ENCODE data around the gene CCT3. TPM values are rescaled to one million over a fixed set of nuclear protein-coding genes. Genes with fewer than 3 reads are reported as not detected.
A peak's percentile ranks its signal among the peaks of the same experiment; 100 is the strongest.
"Not testable (repeated sequence)": the region's sequence is repeated elsewhere in the genome, so short reads cannot be mapped to it uniquely, and the experiment has no call there.

The CCT3 gene
- total RNA-seq, 2 donors from 2014 or later, result 125 to 294 TPM

GRCh38 chr1:156337052-156337887 is 822 bp downstream of the CCT3 start:
- H3K27me3 ChIP-seq, result no peaks in the 10 kb centered on the region
- H3K9ac ChIP-seq (ENCODE audit: low read depth in 2 of 2, low read length in 2 of 2), result peak overlapping the region; percentile 61 to 80
- intact Hi-C loops (cut with DNase I), result no loop called here
- no peak for TF ChIP-seq CTCF (IDR thresholded peaks at IDR 0.05)
- peak; percentile 21 for DNase-seq
- H3K4me1 ChIP-seq, result peaks cover 8% of the 10 kb centered on the region
- no peaks in the 10 kb centered on the region for H3K9me3 ChIP-seq
- H3K36me3 ChIP-seq, result peaks cover 6% of the 10 kb centered on the region
- H3K27ac ChIP-seq, result peak overlapping the region; percentile 72
- peak overlapping the region; percentile 74 for H3K4me3 ChIP-seq

- intact Hi-C loops (cut with DNase I), result no loop called here
- H3K36me3 ChIP-seq, result peaks cover 12% of the 10 kb centered on the region
- H3K4me1 ChIP-seq, result peaks cover 8% of the 10 kb centered on the region
- H3K27me3 ChIP-seq, result no peaks in the 10 kb centered on the region
- no peak overlapping the region for H3K9ac ChIP-seq (ENCODE audit: low read depth in 2 of 2, low read length in 2 of 2)
- TF ChIP-seq CTCF (IDR thresholded peaks at IDR 0.05), result no peak
- H3K9me3 ChIP-seq, result no peaks in the 10 kb centered on the region
- H3K4me3 ChIP-seq, result no peak overlapping the region
- DNase-seq, result no peak
- no peak overlapping the region for H3K27ac ChIP-seq
These were observed 1.9 kb downstream of the CCT3 start for GRCh38 chr1:156336242-156336641.

- peaks cover 19% of the 10 kb centered on the region for H3K36me3 ChIP-seq
- H3K4me1 ChIP-seq; H3K4me3 ChIP-seq; intact Hi-C loops (cut with DNase I); H3K27ac ChIP-seq; H3K9ac ChIP-seq (ENCODE audit: low read depth in 2 of 2, low read length in 2 of 2); H3K27me3 ChIP-seq; DNase-seq; H3K9me3 ChIP-seq: not testable (repeated sequence)
These were observed 14.9 kb downstream of the CCT3 start for GRCh38 chr1:156323179-156323578.

DNA sequence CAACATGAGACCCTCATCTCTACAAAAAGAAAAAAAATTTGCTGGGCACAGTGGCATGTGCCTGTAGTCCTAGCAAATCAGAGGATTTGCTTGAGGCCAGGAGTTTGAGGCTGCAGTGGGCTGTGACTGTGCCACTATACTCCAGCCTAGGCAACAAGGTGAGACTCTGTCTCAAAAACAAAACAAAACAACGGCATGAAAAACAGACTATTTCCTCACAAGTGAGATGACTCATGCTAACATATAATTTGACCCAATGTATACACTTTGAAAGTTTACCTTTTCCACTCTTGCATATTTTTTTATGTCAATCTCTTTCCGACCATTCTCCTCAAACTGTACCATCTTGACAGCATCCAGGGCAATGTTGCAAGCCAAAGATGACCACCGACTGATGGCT is 17.5 kb downstream of the CCT3 start:
- DNase-seq, result no peak
- peaks cover 23% of the 10 kb centered on the region for H3K36me3 ChIP-seq
- no peak for TF ChIP-seq CTCF (IDR thresholded peaks at IDR 0.05)
- H3K27ac ChIP-seq, result no peak overlapping the region
- no peak overlapping the region for H3K4me3 ChIP-seq
- H3K27me3 ChIP-seq, result no peaks in the 10 kb centered on the region
- H3K9ac ChIP-seq (ENCODE audit: low read depth in 2 of 2, low read length in 2 of 2), result no peak overlapping the region
- H3K4me1 ChIP-seq, result no peaks in the 10 kb centered on the region
- intact Hi-C loops (cut with DNase I), result no loop called here
- no peaks in the 10 kb centered on the region for H3K9me3 ChIP-seq

- Histone ChIP-seq H3K4me1 (no peaks in the 10 kb centered on the region), H3K9ac (ENCODE audit: low read depth in 2 of 2, low read length in 2 of 2) (no peak overlapping the region), H3K9me3 (no peaks in the 10 kb centered on the region), H3K27ac (no peak overlapping the region), H3K36me3 (peaks cover 23% of the 10 kb centered on the region), H3K27me3 (no peaks in the 10 kb centered on the region), H3K4me3 (no peak overlapping the region)
- intact Hi-C loops (cut with DNase I), result no loop called here
- DNase-seq, result no peak
- peak; percentile 39 for TF ChIP-seq CTCF (IDR thresholded peaks at IDR 0.05)
These were observed 18.4 kb downstream of the CCT3 start for GRCh38 chr1:156319664-156320063.

DNA sequence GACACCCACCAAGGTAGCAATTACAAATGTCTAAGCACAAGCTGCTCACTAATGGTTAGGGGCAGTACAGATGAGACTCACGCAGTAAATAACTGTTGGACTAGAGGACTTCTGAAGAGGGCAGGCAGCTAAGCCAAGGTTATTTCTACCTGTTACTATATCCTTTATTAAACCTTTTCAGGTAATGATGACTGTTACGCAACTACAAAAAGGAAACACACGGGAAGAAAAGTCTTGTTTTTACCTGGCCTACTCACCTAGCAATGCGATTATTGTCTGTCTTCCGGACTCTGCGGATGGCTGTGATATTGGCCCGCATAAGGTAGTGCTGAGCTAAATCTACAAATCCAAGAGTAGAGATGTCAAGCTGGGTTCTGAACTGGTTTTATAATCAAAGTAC is 21.2 kb downstream of the CCT3 start:
- Histone ChIP-seq H3K36me3 (peaks cover 23% of the 10 kb centered on the region), H3K9ac (ENCODE audit: low read depth in 2 of 2, low read length in 2 of 2) (no peak overlapping the region), H3K4me3 (no peak overlapping the region), H3K4me1 (no peaks in the 10 kb centered on the region), H3K27me3 (no peaks in the 10 kb centered on the region), H3K9me3 (no peaks in the 10 kb centered on the region), H3K27ac (no peak overlapping the region)
- intact Hi-C loops (cut with DNase I), result no loop called here
- DNase-seq, result no peak
- no peak for TF ChIP-seq CTCF (IDR thresholded peaks at IDR 0.05)
